Mesodermal cell (in vitro differentiated cells): ENCODE measurements around the gene MAT2A.
A peak's percentile ranks its signal among the peaks of the same experiment; 100 is the strongest.

ENCODE experiments used
- H3K27ac ChIP-seq: 2 replicates; pipeline ENCODE4 v1.7.0; 2013; ENCODE audit warnings: mild to moderate bottlenecking, low read depth, low read length, moderate library complexity; ENCODE audit not compliant: severe bottlenecking
- H3K36me3 ChIP-seq: 2 replicates; pipeline ENCODE4 v1.7.1; 2013; ENCODE audit warnings: mild to moderate bottlenecking, low read length, moderate library complexity; ENCODE audit not compliant: control insufficient read depth, insufficient read depth
- H3K4me1 ChIP-seq: one replicate; pipeline ENCODE4 v1.7.1; 2013; ENCODE audit warnings: mild to moderate bottlenecking, low read length; ENCODE audit not compliant: insufficient read depth, control insufficient read depth, poor library complexity, severe bottlenecking
- H3K4me3 ChIP-seq: 2 replicates; pipeline ENCODE4 v1.7.0; 2013; ENCODE audit warnings: low read length, control low read depth, mild to moderate bottlenecking; ENCODE audit not compliant: insufficient read depth, poor library complexity, severe bottlenecking; ENCODE audit errors: extremely low read depth
- H3K9me3 ChIP-seq: 2 replicates; pipeline ENCODE4 v1.7.1; 2013; ENCODE audit warnings: mild to moderate bottlenecking, low read length, moderate library complexity; ENCODE audit not compliant: control insufficient read depth
- WGBS, 2 experiments: methylation state at CpG; one replicate each; pipeline ENCODE4 v1.1.5; 2013; ENCODE audit warnings: missing lambda C conversion rate in 2 of 2; ENCODE audit not compliant: insufficient coverage in 2 of 2; 5-methylcytosine and 5-hydroxymethylcytosine counted together

The MAT2A gene

GRCh38 chr2:85525029-85525428 lies 13.9 kb upstream of the MAT2A start:
- 60 to 82% methylated on average over 2 of the region's 5 CpGs for WGBS, 2 experiments
- H3K4me3 ChIP-seq, result no peak overlapping the region
- H3K27ac ChIP-seq, result peak overlapping the region; percentile 59

DNA sequence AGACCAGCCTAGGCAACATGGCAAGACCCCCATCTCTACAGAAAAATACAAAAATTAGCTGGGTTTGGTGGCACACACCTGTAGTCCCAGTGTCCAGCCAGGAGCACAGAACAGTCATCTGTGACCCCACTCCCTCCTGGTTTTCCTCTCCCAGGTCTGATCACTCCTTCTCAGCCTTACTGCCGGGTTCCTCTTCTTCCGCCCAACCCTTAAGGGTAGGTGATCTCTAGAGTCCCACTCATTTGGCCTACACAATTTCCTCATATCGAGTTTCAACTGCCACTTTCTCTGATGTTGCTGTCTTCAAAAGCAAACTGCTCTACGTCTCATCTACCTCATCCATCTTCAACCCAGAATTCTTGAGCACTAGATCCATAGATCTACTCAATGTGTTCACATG lies 13.4 kb upstream of the MAT2A start:
- Histone ChIP-seq H3K27ac (no peak overlapping the region), H3K4me3 (no peak overlapping the region), H3K4me1 (peaks cover 12% of the 10 kb centered on the region), H3K36me3 (no peaks in the 10 kb centered on the region), H3K9me3 (no peaks in the 10 kb centered on the region)
- 96 to 98% methylated on average over 4 of the region's 4 CpGs for WGBS, 2 experiments

More at GRCh38 chr2:85525029-85525428, 13.9 kb upstream of the MAT2A start:
- Histone ChIP-seq H3K9me3 (no peaks in the 10 kb centered on the region), H3K36me3 (no peaks in the 10 kb centered on the region), H3K4me1 (peaks cover 12% of the 10 kb centered on the region)

DNA sequence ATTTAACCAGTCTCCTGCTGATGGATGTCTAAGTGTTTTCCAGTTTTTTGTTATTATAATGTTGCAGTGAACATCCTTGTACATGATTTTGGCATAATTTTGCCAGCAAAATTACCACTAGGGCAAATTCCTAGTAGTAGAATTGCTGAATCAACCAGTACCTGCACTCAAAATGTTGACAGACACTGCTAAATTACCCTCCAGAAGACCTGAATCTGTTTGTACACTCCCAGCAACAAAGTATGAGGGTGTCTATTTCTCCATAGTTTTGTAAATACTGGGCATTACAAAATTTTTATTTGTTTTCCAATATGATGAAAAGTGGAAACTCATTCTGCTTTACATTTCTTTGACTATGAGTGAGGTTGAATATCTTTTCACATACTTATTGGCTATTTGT lies 11.2 kb upstream of the MAT2A start:
- no peak overlapping the region for H3K27ac ChIP-seq
- no peaks in the 10 kb centered on the region for H3K36me3 ChIP-seq
- H3K4me1 ChIP-seq, result peaks cover 12% of the 10 kb centered on the region
- no peaks in the 10 kb centered on the region for H3K9me3 ChIP-seq
- H3K4me3 ChIP-seq, result no peak overlapping the region

- no peak overlapping the region for H3K27ac ChIP-seq
- no peaks in the 10 kb centered on the region for H3K36me3 ChIP-seq
- peaks cover 12% of the 10 kb centered on the region for H3K4me1 ChIP-seq
- H3K4me3 ChIP-seq, result no peak overlapping the region
- H3K9me3 ChIP-seq, result no peaks in the 10 kb centered on the region
- 89 to 96% methylated on average over 2 of the region's 2 CpGs for WGBS, 2 experiments
Measured at GRCh38 chr2:85528355-85528754, 10.6 kb upstream of the MAT2A start.

- Histone ChIP-seq H3K36me3 (no peaks in the 10 kb centered on the region), H3K4me3 (no peak overlapping the region), H3K27ac (no peak overlapping the region), H3K9me3 (no peaks in the 10 kb centered on the region), H3K4me1 (peaks cover 7% of the 10 kb centered on the region)
- WGBS, 2 experiments, result 88% methylated on average over 1 of the region's 1 CpG; no CpG with 5 or more reads in 1 of the 2 experiments
Measured at GRCh38 chr2:85529809-85530208, 9.2 kb upstream of the MAT2A start.

GRCh38 chr2:85531589-85531988 lies 7.4 kb upstream of the MAT2A start:
- Histone ChIP-seq H3K4me1 (peaks cover 5% of the 10 kb centered on the region), H3K36me3 (no peaks in the 10 kb centered on the region), H3K27ac (no peak overlapping the region), H3K9me3 (no peaks in the 10 kb centered on the region), H3K4me3 (no peak overlapping the region)
- 100% methylated on average over 1 of the region's 2 CpGs; no CpG with 5 or more reads in 1 of the 2 experiments for WGBS, 2 experiments

- WGBS, 2 experiments, result 80 to 100% methylated on average over 1 to 2 of the region's 3 CpGs
- Histone ChIP-seq H3K4me3 (no peak overlapping the region), H3K27ac (no peak overlapping the region), H3K9me3 (no peaks in the 10 kb centered on the region), H3K36me3 (no peaks in the 10 kb centered on the region), H3K4me1 (peaks cover 12% of the 10 kb centered on the region)
Measured at GRCh38 chr2:85534099-85534498, 4.9 kb upstream of the MAT2A start.

DNA sequence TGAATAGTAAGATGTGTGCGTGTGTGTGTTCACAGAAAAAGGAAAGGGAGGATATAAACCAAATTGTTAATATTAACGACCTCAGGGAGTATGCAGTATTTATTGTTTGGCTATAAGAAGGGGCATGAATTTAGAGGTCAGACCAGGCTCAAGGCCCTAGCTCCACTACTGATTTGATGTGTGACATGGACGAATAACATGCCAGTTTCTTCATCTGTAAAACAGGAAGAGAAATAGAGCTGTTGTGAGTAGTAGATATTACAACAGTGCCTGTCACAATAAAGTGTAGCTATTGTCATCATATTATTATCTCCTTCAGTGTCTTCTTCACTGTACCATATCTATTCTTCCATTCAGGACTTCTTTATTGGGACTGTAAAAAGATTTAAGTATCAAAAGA lies 4.1 kb upstream of the MAT2A start:
- WGBS, 2 experiments, result 82 to 100% methylated on average over 3 of the region's 3 CpGs
- no peak overlapping the region for H3K27ac ChIP-seq

DNA sequence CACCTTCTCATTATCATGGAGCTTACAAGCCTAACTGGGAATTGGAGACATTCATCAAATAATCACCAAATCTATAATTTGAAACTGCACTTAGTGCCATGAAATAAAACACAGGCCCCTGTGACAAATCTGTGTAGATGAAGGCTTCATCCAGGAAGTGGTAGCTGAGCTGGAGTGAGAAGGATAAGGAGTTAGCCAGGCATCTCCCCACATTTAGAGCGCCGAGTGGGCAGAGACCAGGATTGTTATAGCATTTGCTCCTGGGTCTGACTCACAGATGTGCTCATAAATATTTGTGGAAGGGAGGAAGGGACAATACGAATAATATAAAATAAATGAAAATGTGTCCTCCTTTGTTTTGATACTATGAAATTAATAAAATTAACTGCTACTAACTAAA lies 2.5 kb upstream of the MAT2A start:
- Histone ChIP-seq H3K4me3 (no peak overlapping the region), H3K36me3 (peaks cover 16% of the 10 kb centered on the region), H3K4me1 (peaks cover 12% of the 10 kb centered on the region), H3K27ac (no peak overlapping the region), H3K9me3 (no peaks in the 10 kb centered on the region)
- WGBS, 2 experiments, result 100% methylated on average over 2 of the region's 3 CpGs; no CpG with 5 or more reads in 1 of the 2 experiments

More for the DNA sequence above, 4.1 kb upstream of the MAT2A start:
- no peaks in the 10 kb centered on the region for H3K9me3 ChIP-seq
- H3K4me1 ChIP-seq, result peaks cover 12% of the 10 kb centered on the region
- peaks cover under 1% of the 10 kb centered on the region for H3K36me3 ChIP-seq
- H3K4me3 ChIP-seq, result no peak overlapping the region

DNA sequence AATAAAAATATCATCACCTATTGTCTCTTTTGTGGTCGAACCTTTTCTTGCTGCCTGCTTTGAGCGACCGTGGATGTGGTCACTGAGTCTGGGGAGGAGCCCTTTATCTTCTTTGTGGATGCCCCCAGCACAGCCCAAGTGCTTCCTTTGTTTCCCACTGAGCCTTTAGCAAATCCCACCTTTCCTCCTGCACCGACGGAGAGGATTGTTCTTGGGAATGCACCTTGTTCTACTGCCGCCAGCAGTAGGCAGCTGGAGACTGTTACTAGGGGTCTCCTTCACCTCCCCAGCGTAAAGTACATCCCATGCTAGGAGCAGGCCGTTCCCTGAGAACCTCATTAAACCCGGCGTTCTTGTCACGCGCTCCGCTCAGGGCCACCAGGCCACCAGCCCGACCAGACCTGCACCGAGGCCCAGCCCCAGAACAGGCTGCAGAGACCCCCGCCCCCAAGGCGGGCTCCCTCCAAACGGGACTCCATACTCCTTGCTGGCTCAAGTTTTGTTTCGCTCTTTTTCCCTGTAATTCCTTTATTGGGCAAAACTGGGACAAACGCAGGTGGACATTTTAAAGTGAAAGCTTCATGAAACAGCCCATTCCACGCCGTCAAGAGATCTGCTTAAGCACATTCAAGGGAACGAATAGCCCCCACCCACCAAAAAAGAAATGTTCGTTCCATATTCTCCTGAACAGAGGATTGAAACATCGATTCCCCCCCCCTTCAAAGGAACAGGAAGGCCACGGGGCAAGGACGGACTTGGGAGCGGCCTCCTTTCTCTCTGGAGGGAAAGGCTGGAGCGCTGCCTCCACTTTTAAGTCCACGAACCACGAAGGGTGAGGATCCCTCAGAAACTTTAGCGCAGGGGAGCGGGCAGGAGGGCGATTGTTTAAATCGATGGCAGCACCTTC lies 1.1 kb upstream of the MAT2A start:
- Histone ChIP-seq H3K4me3 (peak overlapping the region; percentile 86), H3K4me1 (peaks cover 19% of the 10 kb centered on the region), H3K9me3 (no peaks in the 10 kb centered on the region), H3K36me3 (peaks cover 30% of the 10 kb centered on the region), H3K27ac (peak overlapping the region; percentile 98)
- WGBS, 2 experiments, result 3% methylated on average over 27 to 30 of the region's 35 CpGs
